Ishikawa (cell line): ENCODE measurements around the gene TMEM108.
A peak's percentile ranks its signal among the peaks of the same experiment; 100 is the strongest.

Experiments used
- CEBPB ChIP-seq: IDR thresholded peaks from 2 replicates; pipeline ENCODE4 v1.6.1; 2012
- CREB1 ChIP-seq: IDR thresholded peaks from 2 replicates; pipeline ENCODE4 v1.6.1; 2012; ENCODE audit warnings: low read depth
- EGR1 ChIP-seq: IDR thresholded peaks from 2 replicates; pipeline ENCODE4 v1.6.1; 2012
- EP300 ChIP-seq: IDR thresholded peaks from 2 replicates; pipeline ENCODE4 v1.6.1; 2012; ENCODE audit warnings: borderline replicate concordance
- FOXM1 ChIP-seq: IDR thresholded peaks from 2 replicates; pipeline ENCODE4 v1.6.1; 2012; ENCODE audit warnings: low read depth, borderline replicate concordance
- MAX ChIP-seq: IDR thresholded peaks from 2 replicates; pipeline ENCODE4 v1.6.1; 2012
- NFIC ChIP-seq: IDR thresholded peaks from 2 replicates; pipeline ENCODE4 v1.6.1; 2012
- RAD21 ChIP-seq: IDR thresholded peaks from 2 replicates; pipeline ENCODE4 v1.6.1; 2012; ENCODE audit warnings: low read depth
- REST ChIP-seq: IDR thresholded peaks from 2 replicates; pipeline ENCODE4 v1.6.1; 2012; ENCODE audit warnings: low read depth, mild to moderate bottlenecking
- TAF1 ChIP-seq: IDR thresholded peaks from 2 replicates; pipeline ENCODE4 v1.6.1; 2012; ENCODE audit warnings: low read depth, mild to moderate bottlenecking
- TCF12 ChIP-seq: IDR thresholded peaks from 2 replicates; pipeline ENCODE4 v1.6.1; 2012; ENCODE audit warnings: low read depth
- TEAD4 ChIP-seq: IDR thresholded peaks from 2 replicates; pipeline ENCODE4 v1.6.1; 2012
- YY1 ChIP-seq: IDR thresholded peaks from 2 replicates; pipeline ENCODE4 v1.6.1; 2012; ENCODE audit warnings: low read depth
- ZBTB7A ChIP-seq: IDR thresholded peaks from 2 replicates; pipeline ENCODE4 v1.6.1; 2012; ENCODE audit warnings: low read depth
- TF ChIP-seq, protein P1 (sequence below): IDR thresholded peaks from 2 replicates; pipeline ENCODE4 v1.6.1; 2012

Gene TMEM108

DNA sequence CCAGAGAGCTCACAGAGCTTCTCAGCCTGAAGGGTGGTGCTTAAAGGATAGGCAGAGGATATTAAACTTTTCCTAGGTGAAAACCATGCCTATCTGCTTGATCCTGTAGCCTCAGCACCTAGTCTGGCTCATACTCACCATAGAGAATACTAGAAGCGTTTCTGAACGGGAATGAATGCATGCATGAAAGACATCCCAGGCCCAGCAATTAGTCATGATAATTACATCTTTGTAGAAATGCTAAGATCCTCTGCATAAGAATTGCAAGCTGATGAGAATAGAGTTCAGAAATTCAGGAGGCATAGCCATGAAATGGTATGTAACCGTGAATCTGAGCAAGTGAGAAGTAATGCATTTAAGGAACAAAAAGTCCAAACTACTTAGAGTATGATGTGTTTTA is 5.9 kb upstream of the TMEM108 start:
- no peak for TF ChIP-seq TCF12
- no peak for TF ChIP-seq REST
- TF ChIP-seq, protein P1, sequence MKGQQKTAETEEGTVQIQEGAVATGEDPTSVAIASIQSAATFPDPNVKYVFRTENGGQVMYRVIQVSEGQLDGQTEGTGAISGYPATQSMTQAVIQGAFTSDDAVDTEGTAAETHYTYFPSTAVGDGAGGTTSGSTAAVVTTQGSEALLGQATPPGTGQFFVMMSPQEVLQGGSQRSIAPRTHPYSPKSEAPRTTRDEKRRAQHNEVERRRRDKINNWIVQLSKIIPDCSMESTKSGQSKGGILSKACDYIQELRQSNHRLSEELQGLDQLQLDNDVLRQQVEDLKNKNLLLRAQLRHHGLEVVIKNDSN: no peak
- no peak for TF ChIP-seq YY1
- no peak for TF ChIP-seq TEAD4
- TF ChIP-seq CREB1: no peak

GRCh38 chr3:133037436-133037835 is 755 bp upstream of the TMEM108 start:
- TF ChIP-seq MAX (no peak), TEAD4 (no peak), CREB1 (no peak)

GRCh38 chr3:133038731-133039375 is 662 bp downstream of the TMEM108 start:
- no peak for TF ChIP-seq TEAD4
- TF ChIP-seq MAX: no peak
- TF ChIP-seq ZBTB7A: no peak
- no peak for TF ChIP-seq CEBPB
- TF ChIP-seq, protein P1: no peak
- no peak for TF ChIP-seq REST
- no peak for TF ChIP-seq FOXM1
- no peak for TF ChIP-seq TCF12
- no peak for TF ChIP-seq YY1
- TF ChIP-seq NFIC: no peak

DNA sequence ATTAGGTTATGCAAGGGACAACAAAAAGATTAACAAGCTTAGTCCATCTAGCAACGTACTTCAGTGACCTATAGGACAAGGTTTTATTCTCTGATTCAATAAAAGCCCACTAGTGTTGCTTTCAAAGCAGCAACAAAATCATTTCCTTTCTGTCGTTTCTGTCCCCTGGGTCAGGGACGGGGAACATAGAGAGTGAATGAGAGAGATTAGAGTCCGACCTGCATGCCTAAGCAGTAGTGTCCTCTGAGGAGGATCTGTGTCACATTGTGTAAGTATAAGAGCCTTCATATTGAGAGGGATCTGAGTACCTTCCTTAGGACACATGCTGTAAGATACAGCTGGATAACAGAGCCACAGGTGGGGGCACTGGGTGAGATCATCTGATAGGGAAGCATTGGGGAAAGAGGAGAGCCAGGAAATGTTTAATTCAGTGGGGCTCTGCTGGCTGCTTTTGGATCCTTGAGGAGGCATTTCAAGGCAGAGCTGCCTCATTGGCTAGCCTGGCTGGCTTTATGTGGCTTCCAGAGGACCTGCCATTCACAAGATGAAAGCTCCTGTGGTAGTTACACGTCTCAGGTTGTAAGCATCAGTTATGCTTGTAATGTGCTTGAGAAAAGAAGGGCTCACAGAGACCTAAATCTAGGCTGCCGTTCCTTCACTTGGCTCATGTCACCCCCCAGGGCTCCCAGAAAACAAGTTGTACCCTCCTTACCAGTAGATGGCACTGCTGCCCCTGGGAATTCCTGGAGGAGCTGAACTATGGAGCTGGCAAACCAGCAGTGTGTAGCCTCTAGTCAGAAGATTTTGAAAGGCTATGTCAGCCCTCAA is 2.7 kb downstream of the TMEM108 start:
- TF ChIP-seq TCF12 (no peak), RAD21 (peak; percentile 91), FOXM1 (no peak), TEAD4 (peak; percentile 46; the same call in 1 of the 2 replicates), NFIC (no peak)

GRCh38 chr3:133041524-133041829 is 3.3 kb downstream of the TMEM108 start:
- no peak for TF ChIP-seq YY1
- TF ChIP-seq EP300: no peak
- TF ChIP-seq REST: no peak
- no peak for TF ChIP-seq FOXM1
- no peak for TF ChIP-seq CREB1
- no peak for TF ChIP-seq ZBTB7A
- TF ChIP-seq TEAD4: no peak
- no peak for TF ChIP-seq TAF1
- TF ChIP-seq EGR1: no peak
- TF ChIP-seq, protein P1: no peak
- TF ChIP-seq RAD21: no peak
- no peak for TF ChIP-seq CEBPB
- no peak for TF ChIP-seq TCF12
